ENCODE results near the gene KRT86.

DNA sequence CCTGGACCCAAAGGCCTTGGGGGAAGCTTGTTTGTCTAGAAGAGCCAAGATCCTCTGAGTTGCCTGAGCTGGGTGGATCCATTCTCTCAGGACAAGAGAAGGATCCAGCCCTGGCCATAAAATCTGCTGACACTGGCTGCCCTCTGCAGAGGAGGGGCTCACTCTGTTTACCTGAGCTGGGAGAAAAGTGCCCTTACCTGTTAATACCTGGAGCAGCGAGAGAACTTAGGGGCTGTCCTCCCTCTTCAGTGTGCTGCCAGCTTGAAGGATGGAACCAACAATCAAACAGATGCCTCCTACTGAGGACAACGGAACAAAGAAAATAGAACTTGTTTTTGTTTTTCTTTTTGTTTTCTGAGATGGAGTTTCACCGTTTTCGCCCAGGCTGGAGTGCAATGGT, 48.7 kb upstream of the KRT86 start:
- no peak for TF ChIP-seq POLR2A (IDR thresholded peaks at IDR 0.05)
- TF ChIP-seq, protein P1, sequence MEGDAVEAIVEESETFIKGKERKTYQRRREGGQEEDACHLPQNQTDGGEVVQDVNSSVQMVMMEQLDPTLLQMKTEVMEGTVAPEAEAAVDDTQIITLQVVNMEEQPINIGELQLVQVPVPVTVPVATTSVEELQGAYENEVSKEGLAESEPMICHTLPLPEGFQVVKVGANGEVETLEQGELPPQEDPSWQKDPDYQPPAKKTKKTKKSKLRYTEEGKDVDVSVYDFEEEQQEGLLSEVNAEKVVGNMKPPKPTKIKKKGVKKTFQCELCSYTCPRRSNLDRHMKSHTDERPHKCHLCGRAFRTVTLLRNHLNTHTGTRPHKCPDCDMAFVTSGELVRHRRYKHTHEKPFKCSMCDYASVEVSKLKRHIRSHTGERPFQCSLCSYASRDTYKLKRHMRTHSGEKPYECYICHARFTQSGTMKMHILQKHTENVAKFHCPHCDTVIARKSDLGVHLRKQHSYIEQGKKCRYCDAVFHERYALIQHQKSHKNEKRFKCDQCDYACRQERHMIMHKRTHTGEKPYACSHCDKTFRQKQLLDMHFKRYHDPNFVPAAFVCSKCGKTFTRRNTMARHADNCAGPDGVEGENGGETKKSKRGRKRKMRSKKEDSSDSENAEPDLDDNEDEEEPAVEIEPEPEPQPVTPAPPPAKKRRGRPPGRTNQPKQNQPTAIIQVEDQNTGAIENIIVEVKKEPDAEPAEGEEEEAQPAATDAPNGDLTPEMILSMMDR (IDR thresholded peaks at IDR 0.05) = no peak

Measured in gastroesophageal sphincter (tissue), 3 donors.